Astrocyte of the spinal cord (primary cell): ENCODE measurements around the gene CEP95.

Source experiments
- DNase-seq: peaks from one replicate; pipeline ENCODE4 v3.0.0; 2011; ENCODE audit warnings: low read depth, low spot score
- H3K4me3 ChIP-seq: 2 replicates; pipeline ENCODE4 v1.5.1; 2011; ENCODE audit warnings: low read depth, mild to moderate bottlenecking, low read length, moderate library complexity
- CTCF ChIP-seq: IDR thresholded peaks from 2 replicates; pipeline ENCODE4 v1.5.1; 2012; ENCODE audit warnings: low read depth, mild to moderate bottlenecking, low read length, inconsistent platforms
- in situ Hi-C: cut with HindIII; loops from 2 replicates; pipeline ENCODE4 v1.10.0; 2017; ENCODE audit warnings: low sequenced_read_pairs

Gene CEP95

GRCh38 chr17:64538508-64539130 lies 31.8 kb downstream of the CEP95 start:
- DNase-seq = no peak
- in situ Hi-C loops = no loop called here
- H3K4me3 ChIP-seq = no peak overlapping the region
- TF ChIP-seq CTCF = no peak

GRCh38 chr17:64540118-64540776 lies 33.5 kb downstream of the CEP95 start:
- in situ Hi-C loops = no loop called here
- no peak for DNase-seq
- TF ChIP-seq CTCF = no peak
- H3K4me3 ChIP-seq = no peak overlapping the region

- no peak overlapping the region for H3K4me3 ChIP-seq
- no peak for DNase-seq
- TF ChIP-seq CTCF = no peak
- in situ Hi-C loops = no loop called here
Observed at GRCh38 chr17:64544742-64545141, 38.0 kb downstream of the CEP95 start.

- in situ Hi-C loops = no loop called here
- H3K4me3 ChIP-seq = no peak overlapping the region
- DNase-seq = no peak
- no peak for TF ChIP-seq CTCF
Observed at GRCh38 chr17:64546716-64547115, 39.9 kb downstream of the CEP95 start.

- no peak for TF ChIP-seq CTCF
Observed at GRCh38 chr17:64547319-64547718, 40.5 kb downstream of the CEP95 start.

GRCh38 chr17:64551461-64551860 lies 44.7 kb downstream of the CEP95 start:
- no peak for TF ChIP-seq CTCF
- no peak overlapping the region for H3K4me3 ChIP-seq
- DNase-seq = no peak
- in situ Hi-C loops = no loop called here

More at GRCh38 chr17:64547319-64547718, 40.5 kb downstream of the CEP95 start:
- H3K4me3 ChIP-seq = no peak overlapping the region
- in situ Hi-C loops = no loop called here
- DNase-seq = no peak
